GM12873 (cell line): Measurements from ENCODE around the gene EVA1B.

ENCODE experiments used
- CTCF ChIP-seq: IDR thresholded peaks from 2 replicates; pipeline ENCODE4 v1.5.1; 2012; ENCODE audit warnings: low read depth, mild to moderate bottlenecking, moderate library complexity, low read length, control low read depth; ENCODE audit not compliant: insufficient read depth; ENCODE audit errors: missing control alignments

Gene EVA1B

DNA sequence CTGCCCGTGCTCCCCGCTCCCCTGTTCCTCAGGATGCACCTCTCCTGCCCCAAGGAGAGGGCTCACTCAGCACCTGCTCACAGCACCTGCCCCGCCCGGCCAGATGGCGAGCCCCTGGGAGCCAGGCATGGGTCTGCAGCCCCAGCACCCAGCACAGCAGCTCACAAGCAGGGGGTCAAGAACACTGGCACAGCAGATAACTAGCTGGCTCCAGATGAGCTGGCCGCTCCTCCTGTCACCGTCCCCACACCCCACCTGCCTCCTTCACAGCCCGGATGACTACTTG lies 20.9 kb upstream of the EVA1B start:
- no peak for TF ChIP-seq CTCF

GRCh38 chr1:36343651-36344394 lies 20.4 kb upstream of the EVA1B start:
- TF ChIP-seq CTCF, result no peak

- TF ChIP-seq CTCF, result peak; percentile 81
Measured at GRCh38 chr1:36342426-36343185, 19.2 kb upstream of the EVA1B start.

GRCh38 chr1:36341626-36342320 lies 18.3 kb upstream of the EVA1B start:
- no peak for TF ChIP-seq CTCF

DNA sequence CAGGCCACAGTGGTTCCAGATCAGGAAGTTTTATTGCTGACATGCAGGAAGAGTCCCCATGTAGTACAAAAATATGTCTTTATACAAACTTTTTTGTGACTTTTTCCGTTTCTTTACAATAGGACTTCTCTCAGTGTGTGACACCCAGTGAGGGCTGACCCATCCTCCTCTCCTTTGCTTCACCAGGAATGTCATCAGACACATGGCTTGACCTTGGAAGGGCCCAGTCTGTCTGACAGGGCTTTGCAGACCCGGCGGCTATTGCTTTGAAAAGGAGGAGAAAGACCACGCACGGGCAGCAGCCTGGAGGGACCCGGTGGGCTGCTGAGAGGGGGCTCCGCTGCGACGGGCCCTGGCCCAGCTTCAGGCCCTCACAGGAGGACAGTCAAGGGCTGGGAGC lies 16.2 kb upstream of the EVA1B start:
- TF ChIP-seq CTCF, result no peak

GRCh38 chr1:36339215-36339614 lies 15.8 kb upstream of the EVA1B start:
- TF ChIP-seq CTCF, result no peak

DNA sequence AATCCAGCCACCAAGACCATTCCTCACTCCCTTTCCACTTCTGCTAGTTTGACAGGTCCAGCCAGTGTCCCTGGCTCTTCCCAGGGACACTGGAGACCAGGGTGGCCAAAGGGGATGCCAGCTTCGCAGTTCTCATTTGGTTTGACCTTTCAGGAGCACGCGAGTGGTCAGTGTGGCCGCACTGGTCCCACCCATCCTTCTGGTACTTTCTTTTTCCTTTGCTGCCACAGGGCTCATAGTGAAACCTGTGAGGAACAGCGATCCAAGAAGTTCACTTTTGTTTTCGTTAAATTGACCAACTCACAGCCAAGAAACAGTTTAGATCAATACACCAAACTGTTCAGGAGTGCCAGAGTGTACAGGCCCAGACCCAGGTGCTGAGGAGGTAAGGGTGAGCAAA lies 14.4 kb upstream of the EVA1B start:
- TF ChIP-seq CTCF, result no peak
